ENCODE measurements around the gene PSEN2. TPM values are rescaled to one million over a fixed set of nuclear protein-coding genes. Genes with fewer than 3 reads are reported as not detected.

The PSEN2 gene
- total RNA-seq, 6 donors from 2014 or later: 31.2 to 70.9 (median 37.6) TPM

GRCh38 chr1:226888816-226889215 lies 18.4 kb downstream of the PSEN2 start:
- Histone ChIP-seq H3K4me1 (peaks cover 20 to 39% (median 32%) of the 10 kb centered on the region in 4 donors), H3K36me3 (peaks cover 4 to 66% (median 25%) of the 10 kb centered on the region in 4 donors), H3K27ac (no peak overlapping the region), H3K9me3 (no peaks in the 10 kb centered on the region), H3K4me3 (no peak overlapping the region), H3K27me3 (no peaks in the 10 kb centered on the region)
- TF ChIP-seq POLR2AphosphoS5 (IDR thresholded peaks at IDR 0.05) (no peak), EP300 (IDR thresholded peaks at IDR 0.05) (no peak), CTCF (IDR thresholded peaks at IDR 0.05) (no peak), POLR2A (IDR thresholded peaks at IDR 0.05) (no peak)
- no peak for DNase-seq
- 70 to 97% methylated on average over 2 to 8 of the region's 8 CpGs for WGBS, 2 donors
- ATAC-seq (ENCODE audit: low FRiP score in 2 of 2): no peak

- Histone ChIP-seq H3K27me3 (no peaks in the 10 kb centered on the region), H3K36me3 (peaks cover 4 to 76% (median 33%) of the 10 kb centered on the region in 4 donors), H3K9me3 (no peaks in the 10 kb centered on the region), H3K27ac (no peak overlapping the region), H3K4me3 (no peak overlapping the region), H3K4me1 (peaks cover 11 to 30% (median 23%) of the 10 kb centered on the region in 4 donors)
- WGBS, 2 donors: 90 to 94% methylated on average over 8 to 12 of the region's 12 CpGs
- DNase-seq (peak in 1 of 2 donors; percentile 49), ATAC-seq (ENCODE audit: low FRiP score in 2 of 2) (no peak)
- TF ChIP-seq POLR2AphosphoS5 (IDR thresholded peaks at IDR 0.05): no peak
- TF ChIP-seq EP300 (IDR thresholded peaks at IDR 0.05): no peak
- no peak for TF ChIP-seq CTCF (IDR thresholded peaks at IDR 0.05)
- TF ChIP-seq POLR2A (IDR thresholded peaks at IDR 0.05): no peak
These were observed 19.4 kb downstream of the PSEN2 start for GRCh38 chr1:226889616-226890330.

GRCh38 chr1:226890331-226891108 lies 20.1 kb downstream of the PSEN2 start:
- no peak for ATAC-seq (ENCODE audit: low FRiP score in 2 of 2)
- WGBS, 2 donors: 89 to 90% methylated on average over 16 to 22 of the region's 22 CpGs
- Histone ChIP-seq H3K4me1 (peaks cover 6 to 22% (median 16%) of the 10 kb centered on the region in 4 donors), H3K36me3 (peaks cover 4 to 80% (median 38%) of the 10 kb centered on the region in 4 donors), H3K9me3 (no peaks in the 10 kb centered on the region), H3K27ac (no peak overlapping the region), H3K27me3 (no peaks in the 10 kb centered on the region), H3K4me3 (no peak overlapping the region)
- DNase-seq: no peak
- TF ChIP-seq CTCF (IDR thresholded peaks at IDR 0.05) (no peak), POLR2AphosphoS5 (IDR thresholded peaks at IDR 0.05) (no peak), EP300 (IDR thresholded peaks at IDR 0.05) (no peak), POLR2A (IDR thresholded peaks at IDR 0.05) (no peak)

- DNase-seq (no peak), ATAC-seq (ENCODE audit: low FRiP score in 2 of 2) (no peak)
- Histone ChIP-seq H3K27me3 (no peaks in the 10 kb centered on the region), H3K27ac (peak overlapping the region in 3 of 4 donors; percentile 42 to 74 (median 70)), H3K4me1 (peaks cover 6 to 16% (median 12%) of the 10 kb centered on the region in 4 donors), H3K4me3 (no peak overlapping the region), H3K9me3 (no peaks in the 10 kb centered on the region), H3K36me3 (peaks cover 7 to 86% (median 45%) of the 10 kb centered on the region in 4 donors)
- WGBS, 2 donors: 96 to 100% methylated on average over 4 to 11 of the region's 11 CpGs
- TF ChIP-seq POLR2A (IDR thresholded peaks at IDR 0.05) (no peak), EP300 (IDR thresholded peaks at IDR 0.05) (no peak)
These were observed 20.9 kb downstream of the PSEN2 start for GRCh38 chr1:226891346-226891745.

- ATAC-seq (ENCODE audit: low FRiP score in 2 of 2): peak in 1 of 2 donors; percentile 20
- H3K36me3 ChIP-seq: peaks cover 7 to 89% (median 48%) of the 10 kb centered on the region in 4 donors
- no peak overlapping the region for H3K4me3 ChIP-seq
- H3K27me3 ChIP-seq: no peaks in the 10 kb centered on the region
- peaks cover 6 to 14% (median 9%) of the 10 kb centered on the region in 4 donors for H3K4me1 ChIP-seq
- peak overlapping the region; percentile 42 to 74 (median 66) for H3K27ac ChIP-seq
- 71 to 77% methylated on average over 15 to 17 of the region's 17 CpGs for WGBS, 2 donors
- H3K9me3 ChIP-seq: no peaks in the 10 kb centered on the region
- no peak for TF ChIP-seq CTCF (IDR thresholded peaks at IDR 0.05)
- TF ChIP-seq EP300 (IDR thresholded peaks at IDR 0.05): no peak
- TF ChIP-seq POLR2AphosphoS5 (IDR thresholded peaks at IDR 0.05): no peak
- no peak for TF ChIP-seq POLR2A (IDR thresholded peaks at IDR 0.05)
- DNase-seq: peak in 1 of 2 donors; percentile 51
These were observed 21.6 kb downstream of the PSEN2 start for GRCh38 chr1:226891846-226892523.

Measured in upper lobe of left lung (tissue), 6 donors.